GM12864 (cell line): ENCODE results near the gene CD22.

ENCODE experiments used
- DNase-seq: peaks from one replicate; pipeline ENCODE4 v3.0.0-alpha.2; 2011; ENCODE audit warnings: low read depth
- H3K4me3 ChIP-seq: 2 replicates; pipeline ENCODE4 v1.5.1; 2011; ENCODE audit warnings: mild to moderate bottlenecking, low read depth, low read length, control low read depth
- CTCF ChIP-seq: IDR thresholded peaks from 2 replicates; pipeline ENCODE4 v1.5.1; 2011; ENCODE audit warnings: low read depth, mild to moderate bottlenecking, moderate library complexity, low read length, control low read depth, inconsistent platforms; ENCODE audit errors: missing control alignments

CD22 gene

GRCh38 chr19:35314858-35315470, 14.0 kb upstream of the CD22 start:
- no peak for DNase-seq
- H3K4me3 ChIP-seq, result no peak overlapping the region
- TF ChIP-seq CTCF, result no peak

- TF ChIP-seq CTCF, result no peak
- no peak overlapping the region for H3K4me3 ChIP-seq
- DNase-seq, result no peak
These were observed 13.1 kb upstream of the CD22 start for GRCh38 chr19:35315883-35316282.

GRCh38 chr19:35316560-35316959, 12.4 kb upstream of the CD22 start:
- DNase-seq, result no peak
- TF ChIP-seq CTCF, result no peak
- no peak overlapping the region for H3K4me3 ChIP-seq

GRCh38 chr19:35317464-35318043, 11.4 kb upstream of the CD22 start:
- TF ChIP-seq CTCF, result no peak
- no peak for DNase-seq
- H3K4me3 ChIP-seq, result no peak overlapping the region

GRCh38 chr19:35318679-35319448, 10.1 kb upstream of the CD22 start:
- H3K4me3 ChIP-seq, result no peak overlapping the region
- TF ChIP-seq CTCF, result no peak
- no peak for DNase-seq

- no peak overlapping the region for H3K4me3 ChIP-seq
- no peak for DNase-seq
- no peak for TF ChIP-seq CTCF
These were observed 8.8 kb upstream of the CD22 start for GRCh38 chr19:35320065-35320713.
